Dermis blood vessel endothelial cell (primary cell): ENCODE measurements around the gene AK5. TPM values are rescaled to one million over a fixed set of nuclear protein-coding genes. Genes with fewer than 3 reads are reported as not detected.

Source experiments
- DNase-seq: peaks from one replicate; pipeline ENCODE4 v3.0.0; 2010
- total RNA-seq: library from RNA; depleted of rRNA; stranded (reverse); fragments of >200 nt; gene quantifications from 2 replicates; pipeline ENCODE4 v1.2.3, GENCODE V29; 2014

The AK5 gene
- total RNA-seq, 1 donor from 2014 or later, result 20.1 TPM

DNA sequence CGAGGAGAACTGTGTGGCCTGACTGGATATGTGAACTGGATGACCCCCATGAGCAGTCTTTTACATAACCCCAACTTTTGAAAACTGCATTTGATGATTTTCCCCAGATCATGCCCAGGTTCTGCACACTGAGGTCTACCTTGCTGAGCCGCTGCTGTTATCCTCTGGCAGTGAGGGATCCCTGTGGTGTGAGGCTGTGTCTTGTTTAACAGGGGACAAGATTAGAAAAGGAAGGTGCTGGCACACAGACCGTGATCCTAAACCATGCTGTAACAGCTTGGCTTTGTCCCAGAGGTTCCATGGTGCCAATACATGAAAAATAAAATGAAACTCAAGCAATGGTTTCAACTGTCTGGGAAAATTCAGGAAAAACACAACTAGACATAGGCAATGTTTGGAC is 266.5 kb downstream of the AK5 start:
- no peak for DNase-seq

DNA sequence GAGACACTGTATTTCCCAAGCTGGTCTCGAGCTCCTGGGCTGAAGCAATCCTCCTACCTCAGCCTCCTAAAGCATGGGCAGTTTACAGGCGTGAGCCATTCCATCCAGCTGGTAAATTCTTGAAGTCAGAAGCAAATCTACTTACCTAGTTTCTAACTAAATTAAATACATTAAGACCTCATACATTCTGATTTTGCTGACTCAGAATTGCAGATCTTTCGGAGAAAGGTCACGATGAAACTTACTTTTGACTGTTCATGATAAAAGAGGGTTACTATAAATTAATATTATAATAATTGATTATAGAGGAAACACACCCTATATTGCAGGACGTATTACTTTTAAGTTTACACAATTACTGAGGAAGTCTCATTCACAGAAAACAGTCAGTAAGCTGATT is 268.3 kb downstream of the AK5 start:
- DNase-seq, result no peak

DNA sequence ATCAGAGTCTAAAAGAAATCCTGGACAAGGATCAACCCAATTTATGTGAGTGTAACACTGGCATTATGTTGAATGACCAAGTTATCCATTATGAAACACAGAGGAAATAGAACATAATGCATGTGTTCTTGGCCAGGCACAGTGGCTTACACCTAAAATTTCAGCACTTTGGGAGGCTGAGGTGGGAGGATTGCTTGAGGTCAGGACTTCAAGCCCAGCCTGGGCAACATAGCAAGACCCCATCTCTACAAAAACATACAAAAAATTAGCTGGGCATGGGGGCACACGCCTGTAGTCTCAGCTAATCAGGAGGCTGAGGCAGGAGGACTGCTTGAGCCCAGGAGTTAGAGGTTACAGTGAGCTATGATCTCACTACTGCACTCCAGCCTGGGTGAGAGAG is 270.8 kb downstream of the AK5 start:
- no peak for DNase-seq

DNA sequence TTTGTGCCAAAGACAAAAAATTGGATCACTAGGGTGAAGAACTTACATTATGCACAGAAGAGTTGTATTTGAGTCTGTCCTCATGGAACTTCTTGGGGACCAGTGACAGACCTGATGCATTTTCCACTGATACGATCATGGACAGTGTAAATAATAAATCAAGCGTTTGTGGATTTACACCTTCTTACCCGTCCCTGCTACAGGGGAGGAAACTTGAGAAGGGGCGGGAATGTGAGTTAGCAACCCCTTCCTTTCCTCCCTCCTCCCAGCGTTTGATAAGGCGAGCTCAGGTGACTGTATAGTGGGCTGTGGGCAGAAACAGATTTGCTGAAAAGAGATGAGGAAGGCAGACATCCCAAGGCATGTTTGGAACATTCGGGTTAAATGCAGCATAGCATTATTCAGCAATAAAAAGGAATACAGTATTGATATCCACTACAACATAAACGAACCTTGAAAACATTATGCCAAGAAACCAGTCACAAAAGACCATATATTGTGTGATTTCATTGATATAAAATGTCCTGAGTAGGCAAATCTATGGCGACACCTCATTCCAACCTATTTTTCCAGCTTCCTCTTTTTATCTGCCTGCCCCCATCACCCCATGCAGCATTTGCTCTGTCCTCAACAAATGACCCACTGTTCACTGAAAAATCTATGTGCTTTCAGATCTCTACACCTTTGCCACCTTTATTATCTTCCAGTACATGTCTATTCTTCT is 271.9 kb downstream of the AK5 start:
- DNase-seq, result no peak

DNA sequence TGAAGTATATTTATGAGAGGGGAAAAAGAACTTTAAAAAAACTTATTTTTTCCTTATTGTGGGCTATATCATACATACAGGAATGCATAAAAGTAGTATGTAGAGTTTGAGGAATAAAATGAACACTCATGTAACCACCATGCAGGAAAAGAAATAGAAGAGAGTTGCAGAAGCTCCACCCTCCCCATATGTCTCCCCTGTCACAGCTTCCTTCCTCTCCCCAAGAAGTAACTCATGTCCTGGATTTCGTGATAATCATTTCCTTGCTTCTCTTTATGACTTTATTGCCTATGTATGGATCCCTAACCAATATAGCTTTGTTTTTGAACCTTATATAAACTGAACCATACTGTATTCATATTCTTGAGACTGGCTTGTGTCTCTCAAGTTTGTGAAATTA is 274.2 kb downstream of the AK5 start:
- peak; percentile 33 for DNase-seq

DNA sequence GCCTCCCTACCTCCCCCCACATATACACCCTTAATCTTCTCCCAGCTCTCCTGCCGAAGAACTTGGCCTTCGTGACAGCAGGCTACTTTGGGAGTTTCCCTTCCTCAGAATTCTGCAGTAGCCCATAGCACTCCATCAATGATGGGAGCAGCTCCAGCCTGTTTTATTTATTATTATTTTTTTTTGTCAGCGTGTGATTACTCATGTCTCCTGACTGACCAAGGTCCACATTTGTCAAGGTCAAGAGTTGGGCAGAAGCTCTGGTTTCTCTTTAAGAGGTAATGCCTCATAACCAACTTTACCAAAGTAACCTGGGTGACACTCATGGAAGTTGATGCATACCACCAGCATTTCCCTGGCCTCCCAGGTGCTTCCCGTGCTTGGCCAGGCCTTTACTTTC is 275.2 kb downstream of the AK5 start:
- no peak for DNase-seq

DNA sequence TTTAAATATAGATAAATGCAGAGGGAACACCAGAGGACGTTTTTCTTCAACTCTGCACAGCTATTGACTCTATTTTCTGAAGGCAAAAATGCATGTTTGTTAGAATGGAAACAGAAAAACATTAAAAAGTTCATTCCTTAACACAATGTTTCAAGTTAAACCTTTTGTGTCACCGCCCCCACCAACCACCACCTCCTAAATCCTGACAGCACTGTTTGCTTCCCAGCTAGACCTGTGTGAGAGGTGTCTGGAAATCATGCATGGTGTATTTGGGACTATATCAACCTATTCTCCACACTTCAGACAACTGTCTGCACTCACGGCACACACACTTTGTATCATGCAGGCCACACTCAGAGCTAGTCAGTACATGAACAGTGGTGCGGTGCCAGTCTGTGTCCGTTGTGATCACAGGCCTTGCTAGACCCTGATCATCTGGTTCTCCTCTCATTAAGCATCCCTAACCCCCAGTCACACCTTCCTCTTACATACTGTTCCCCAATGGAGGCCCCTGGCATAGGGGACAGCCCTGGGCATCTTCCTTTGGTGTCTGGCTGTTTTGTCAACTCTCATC is 276.9 kb downstream of the AK5 start:
- DNase-seq, result no peak

DNA sequence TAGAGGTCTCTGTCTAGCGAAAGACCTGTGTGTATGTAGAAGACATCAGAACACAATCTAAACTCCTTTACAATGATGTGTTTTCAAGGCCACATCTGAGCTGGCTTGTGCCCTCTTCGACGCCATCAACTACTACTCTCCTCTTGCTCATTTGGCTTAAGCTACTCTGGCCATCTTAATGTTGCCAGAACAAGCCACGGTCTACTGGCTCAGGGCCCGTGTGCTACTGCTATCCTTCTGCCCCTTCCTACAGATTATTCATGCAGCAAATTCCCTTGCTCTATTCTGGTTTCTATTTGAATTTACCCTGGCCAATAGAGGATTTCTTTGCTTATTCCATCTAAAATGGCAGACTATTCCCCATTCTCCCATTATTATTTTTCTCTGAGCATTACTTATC is 278.9 kb downstream of the AK5 start:
- no peak for DNase-seq

DNA sequence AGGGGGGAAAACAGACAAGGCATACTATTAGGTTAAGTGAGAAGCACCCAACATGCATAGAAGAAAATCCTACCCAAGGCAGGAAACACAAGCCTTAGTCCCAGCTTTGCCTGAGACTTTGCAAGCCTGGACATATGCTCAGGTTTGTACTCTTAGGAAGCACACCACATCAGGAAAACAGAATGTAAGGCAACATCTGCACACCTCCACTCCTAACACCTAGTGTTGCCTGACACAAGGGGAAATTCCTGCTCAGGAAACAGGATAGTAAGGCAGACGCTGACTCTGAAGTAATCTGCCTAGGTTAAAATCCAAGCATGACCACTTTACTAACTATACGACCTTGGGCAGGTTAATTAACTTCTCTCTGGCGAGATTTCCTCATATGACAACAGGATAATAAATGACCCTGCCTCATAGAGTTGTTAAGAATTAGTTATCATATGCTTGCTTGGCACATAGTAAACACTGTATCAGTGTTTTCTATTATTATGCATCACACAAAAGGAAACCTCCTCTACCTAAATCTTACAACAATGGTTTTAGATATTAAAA is 280.9 kb downstream of the AK5 start:
- DNase-seq, result peak; percentile 19

DNA sequence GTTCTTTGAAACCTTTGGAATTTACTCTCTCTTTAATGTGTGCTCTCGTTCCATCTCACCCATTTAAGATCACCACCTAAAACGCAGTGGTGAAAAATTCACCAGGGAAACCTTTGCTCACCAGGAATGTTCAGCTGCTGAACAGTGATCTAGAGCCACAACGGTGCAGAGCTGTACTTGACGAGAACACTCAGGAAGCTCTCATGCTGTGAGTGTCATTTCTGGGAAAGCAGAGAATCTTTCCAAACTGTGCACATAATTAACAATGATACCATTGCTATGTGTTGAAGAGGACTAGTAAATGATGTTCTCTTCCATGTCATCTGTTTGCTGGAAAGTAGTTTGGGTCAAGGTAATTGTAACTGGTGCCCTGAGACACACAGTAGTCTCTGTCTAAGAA is 283.5 kb downstream of the AK5 start:
- DNase-seq, result no peak

DNA sequence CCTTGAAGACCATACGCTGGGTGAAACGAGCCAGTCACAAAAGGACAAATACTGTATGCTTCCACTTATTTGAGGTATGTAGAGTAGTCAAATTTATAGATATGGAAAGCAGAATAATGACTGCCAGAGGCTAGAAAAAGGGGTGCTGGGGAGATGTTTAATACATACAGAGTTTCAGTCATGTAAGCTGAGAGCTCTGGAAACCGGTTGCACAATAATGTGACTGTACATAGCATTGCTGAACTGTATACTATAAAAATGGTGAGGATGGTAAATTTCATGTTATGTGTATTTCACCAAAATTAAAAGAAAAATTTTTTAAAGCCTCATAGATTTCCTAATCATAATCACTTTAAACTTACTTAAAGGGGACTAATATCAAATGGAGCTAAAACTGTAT is 289.8 kb downstream of the AK5 start:
- no peak for DNase-seq

DNA sequence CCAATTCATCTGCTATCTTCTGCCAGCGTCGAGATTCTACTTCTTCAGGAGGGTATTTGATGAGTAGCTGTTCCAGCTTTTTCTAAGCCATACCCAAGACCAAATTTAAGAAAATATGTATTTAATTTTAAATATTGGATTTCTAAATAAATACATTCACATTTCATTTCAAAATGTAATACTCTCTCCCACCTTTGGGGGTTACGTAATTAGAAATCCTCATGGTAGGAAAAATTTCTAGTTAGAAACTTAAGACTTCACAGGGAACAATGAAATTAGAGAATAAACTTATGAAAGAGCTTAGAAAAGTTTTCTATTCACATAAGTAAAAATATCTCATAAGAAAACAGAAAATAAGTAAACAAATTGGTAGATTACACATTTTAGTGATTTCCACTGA is 297.7 kb downstream of the AK5 start:
- DNase-seq, result no peak

DNA sequence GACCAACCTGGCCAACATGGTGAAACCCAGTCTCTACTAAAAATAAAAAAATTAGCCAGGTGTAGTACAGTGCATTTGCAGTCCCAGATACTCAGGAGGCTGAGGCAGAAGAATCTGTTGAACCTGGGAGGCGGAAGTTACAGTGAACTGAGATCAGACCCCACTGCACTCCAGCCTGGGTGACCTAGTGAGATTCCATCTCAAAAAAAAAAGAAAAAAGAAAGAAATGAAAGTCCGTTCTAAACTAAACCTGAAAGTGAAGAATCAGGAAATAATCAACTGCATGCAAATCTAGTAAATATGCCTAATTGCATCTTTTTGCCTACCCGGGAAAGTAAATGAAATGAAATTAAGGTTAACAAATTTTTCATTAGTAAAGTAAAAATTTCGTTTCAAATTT is 301.1 kb downstream of the AK5 start:
- DNase-seq, result no peak

DNA sequence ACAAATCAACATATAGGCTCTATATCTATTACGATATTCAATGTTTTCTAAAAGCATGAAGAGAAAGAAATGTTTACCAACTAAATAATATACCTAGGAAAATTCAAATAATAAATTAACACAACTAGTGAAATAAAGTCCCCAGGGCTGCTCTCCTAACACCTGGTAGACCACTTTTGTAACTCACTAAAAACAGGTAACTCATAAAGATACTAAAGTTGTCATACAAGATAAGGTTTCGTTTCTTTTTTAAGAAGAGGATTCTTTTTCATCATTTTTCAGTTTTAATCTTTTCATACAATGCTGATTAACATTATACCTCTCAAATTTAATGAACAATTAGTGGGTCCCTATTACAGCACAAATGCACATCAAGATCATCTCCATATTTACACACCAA is 301.7 kb downstream of the AK5 start:
- DNase-seq, result no peak

DNA sequence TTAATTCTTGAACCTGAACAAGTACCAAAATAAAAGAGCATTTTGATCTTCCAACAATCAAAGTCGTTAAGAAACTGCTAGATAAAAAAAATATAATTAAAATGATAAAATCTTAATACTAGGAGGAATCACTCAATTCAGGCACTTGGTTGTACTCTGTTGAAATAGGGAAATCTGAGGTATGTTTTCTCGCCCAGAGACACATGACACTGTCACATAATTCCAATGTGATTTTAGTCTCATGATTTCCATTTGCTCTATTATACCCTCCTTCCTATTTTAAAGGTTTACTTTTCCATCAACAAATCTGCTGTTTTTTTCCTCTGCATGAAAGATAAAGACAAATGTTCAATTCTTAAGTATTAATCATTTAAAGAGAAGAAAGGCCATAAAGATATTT is 303.1 kb downstream of the AK5 start:
- no peak for DNase-seq

DNA sequence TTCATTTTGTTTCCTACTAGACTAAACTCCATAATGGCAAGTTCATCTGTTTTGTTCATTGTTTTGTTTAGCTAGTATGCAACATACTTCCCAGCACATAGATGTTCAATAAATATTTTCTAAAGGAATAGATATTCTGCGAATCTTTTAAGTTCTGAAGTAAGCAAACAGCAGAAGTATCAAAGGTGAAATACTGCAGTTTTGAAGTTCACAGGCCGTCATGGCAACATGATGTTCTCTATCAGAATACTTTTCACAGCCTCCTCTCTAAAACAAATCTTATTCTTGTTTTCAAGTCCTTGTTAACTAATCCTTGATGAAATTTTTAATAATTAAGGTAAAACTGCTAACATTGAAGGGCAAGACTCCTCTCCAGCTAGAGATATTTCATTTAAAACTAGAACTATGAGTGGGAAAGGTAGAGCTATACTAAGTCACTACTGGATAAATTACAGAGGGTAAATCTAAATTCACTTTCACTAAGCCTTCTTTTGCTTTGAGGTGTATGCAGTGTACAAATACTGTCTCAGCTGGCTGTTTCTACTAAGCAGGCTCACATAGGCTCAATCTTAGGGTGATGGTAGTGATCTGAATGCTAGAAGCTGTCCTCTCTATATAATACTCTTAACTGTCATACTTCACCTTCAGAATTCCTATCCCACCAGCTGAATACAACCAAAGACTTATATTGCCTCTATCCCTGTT is 303.9 kb downstream of the AK5 start:
- no peak for DNase-seq

DNA sequence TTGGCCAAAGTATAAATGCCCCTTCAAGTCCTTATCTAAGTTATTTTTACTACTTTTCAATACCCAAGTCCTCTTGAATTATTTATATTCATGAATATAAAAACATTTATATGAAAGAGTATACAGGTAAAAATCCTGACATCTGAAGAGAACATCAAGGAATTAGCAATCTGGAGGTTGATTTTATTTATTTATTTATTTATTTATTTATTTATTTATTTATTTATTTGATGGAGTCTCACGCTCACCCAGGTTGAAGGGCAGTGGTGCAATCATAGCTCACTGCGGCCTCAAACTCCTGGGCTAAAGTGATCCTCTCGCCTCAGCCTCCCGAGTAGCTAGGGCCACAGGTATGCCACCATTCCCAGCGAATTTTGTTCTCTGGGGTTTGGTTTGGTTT is 307.4 kb downstream of the AK5 start:
- no peak for DNase-seq

DNA sequence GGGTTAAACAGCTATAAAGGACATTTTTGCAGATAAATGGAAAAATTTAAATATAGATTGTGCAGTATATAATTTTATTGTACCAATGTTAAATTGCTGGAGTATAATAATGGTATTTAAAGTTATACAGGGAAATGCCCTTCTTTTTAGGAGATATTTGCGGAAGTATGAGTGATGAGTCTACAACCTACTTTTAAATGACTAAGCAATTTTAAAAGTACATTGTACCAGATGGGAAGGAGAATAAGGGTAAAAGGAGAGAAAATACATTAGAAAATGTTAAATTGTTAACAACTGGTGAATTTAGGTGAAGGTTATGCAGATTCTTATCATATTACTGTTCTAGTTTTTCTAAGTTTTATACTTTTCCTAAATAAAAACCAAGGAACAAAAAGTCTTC is 308.8 kb downstream of the AK5 start:
- no peak for DNase-seq

DNA sequence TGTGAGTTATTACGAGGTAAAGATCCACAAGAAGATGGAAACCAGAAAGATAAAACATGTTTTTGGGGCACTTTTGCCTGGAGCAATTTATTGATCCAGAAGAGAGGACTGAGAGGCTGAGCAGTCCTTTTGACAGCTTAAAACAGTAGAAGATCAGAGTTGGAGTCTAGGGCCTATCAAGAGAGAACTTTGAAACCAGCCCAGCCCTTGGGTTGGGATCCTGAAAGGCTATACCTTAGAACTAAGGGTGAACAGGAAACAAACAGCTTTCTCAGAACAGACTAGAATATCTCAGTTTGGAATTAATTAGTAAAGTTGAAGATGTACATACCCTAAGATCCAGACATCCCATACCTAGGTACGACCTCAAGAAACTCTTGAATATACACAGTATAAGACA is 311.1 kb downstream of the AK5 start:
- no peak for DNase-seq

DNA sequence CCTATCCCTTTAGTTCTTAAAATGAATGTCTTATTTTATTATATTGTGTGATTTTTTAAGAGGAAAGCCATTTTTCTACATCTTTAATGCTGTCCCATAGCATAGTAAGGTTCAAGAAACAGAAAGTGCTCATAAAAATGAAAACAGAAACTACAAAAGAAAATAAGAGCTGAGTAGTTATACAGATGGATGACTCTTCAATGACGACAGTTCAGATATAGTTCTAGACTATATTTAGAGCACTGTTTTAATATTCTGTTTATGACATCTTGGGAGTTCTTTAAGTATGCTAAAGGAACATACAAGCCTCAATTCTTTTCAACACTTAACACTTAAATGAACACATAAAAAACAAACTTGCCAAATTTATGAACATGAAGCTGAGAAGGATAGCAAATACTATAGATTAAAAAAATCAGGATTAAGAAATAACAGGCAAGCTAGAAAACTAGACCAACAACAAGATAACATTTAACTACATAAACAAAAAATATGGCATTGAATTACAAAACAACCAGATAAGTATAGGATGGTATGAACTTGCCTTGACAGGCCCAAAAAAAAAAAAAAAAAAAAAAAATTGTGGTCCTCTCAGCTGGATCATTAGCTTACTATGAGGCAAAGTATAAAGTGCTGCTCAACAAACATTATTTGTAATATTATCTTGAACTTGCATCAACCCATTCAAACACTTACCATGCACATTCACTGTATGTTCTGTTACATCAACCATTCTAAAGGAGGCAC is 312.7 kb downstream of the AK5 start:
- DNase-seq, result no peak

DNA sequence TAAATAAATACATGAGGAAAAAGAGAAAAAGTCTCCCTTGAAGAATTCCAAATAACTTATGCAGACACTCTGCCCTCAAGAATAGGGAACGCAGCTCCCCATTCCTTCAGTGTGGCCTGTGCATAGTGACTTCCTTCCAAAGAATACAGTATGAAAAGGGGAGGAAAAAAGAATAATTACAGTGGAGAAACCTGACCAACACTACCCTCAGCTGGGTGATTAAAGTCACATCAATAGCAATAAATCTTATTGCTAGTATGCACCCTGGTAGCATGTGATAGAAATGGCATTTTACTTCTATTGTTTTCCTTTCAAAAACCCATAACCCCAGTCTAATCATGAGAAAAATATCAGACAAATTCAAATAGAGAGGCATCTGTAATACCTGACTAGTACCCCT is 315.5 kb downstream of the AK5 start:
- no peak for DNase-seq

DNA sequence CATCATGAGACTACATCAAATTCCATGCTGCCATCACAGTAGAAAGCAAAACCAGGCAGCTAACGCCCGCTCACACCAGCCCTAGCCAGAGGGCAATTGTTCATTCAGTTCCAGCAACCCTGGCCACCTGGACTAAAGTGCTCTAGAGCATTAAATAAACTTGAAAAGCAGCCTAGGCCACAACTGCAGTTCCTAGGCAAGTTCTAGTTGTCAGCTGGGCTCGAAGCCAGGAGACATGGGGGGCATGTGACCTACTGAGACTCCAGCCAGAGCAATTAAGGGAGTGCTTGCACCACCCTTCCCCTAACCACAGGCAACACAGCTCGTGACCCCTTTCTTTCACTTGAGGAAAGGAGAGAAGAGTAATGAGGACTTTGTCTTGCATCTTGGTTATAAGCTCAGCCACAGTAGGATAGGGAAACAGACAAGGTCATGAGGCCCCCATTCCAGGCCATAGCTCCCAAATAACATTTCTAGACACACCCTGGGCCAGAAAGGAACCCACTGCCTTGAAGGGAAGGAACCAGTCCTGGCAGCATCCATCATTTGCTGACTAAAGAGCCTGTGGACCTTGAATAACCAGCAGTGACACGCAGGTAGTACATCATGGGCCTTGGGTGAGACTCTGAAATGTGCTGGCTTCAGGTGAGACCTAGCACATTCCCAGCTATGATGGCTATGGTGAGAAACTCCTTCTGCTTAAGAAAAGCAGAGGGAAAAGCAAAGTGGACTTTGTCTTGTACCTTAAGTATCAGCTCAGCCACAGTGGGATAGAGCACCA is 323.6 kb downstream of the AK5 start:
- peak; percentile 33 for DNase-seq

DNA sequence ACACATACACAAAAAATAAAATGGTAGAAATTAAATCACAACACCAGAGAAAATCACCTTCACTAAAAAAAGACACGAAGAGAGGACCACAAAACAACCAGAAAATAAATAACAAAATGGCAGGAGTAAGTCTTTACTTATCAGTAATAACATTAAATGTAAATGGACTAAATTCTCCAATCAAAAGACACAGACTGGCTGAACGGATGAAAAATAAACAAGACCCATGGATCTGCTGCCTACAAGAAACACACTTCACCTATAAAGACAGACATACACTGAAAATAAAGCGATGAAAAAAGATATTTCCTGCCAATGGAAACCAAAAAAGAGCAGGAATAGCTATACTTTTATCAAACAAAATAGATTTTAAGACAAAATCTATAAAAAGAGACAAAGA is 327.1 kb downstream of the AK5 start:
- DNase-seq, result no peak
